GM21528 (cell line): Measurements from ENCODE around the gene CGB2.
"Not testable (repeated sequence)": the region's sequence is repeated elsewhere in the genome, so short reads cannot be mapped to it uniquely, and the experiment has no call there.

Experiments
- ATAC-seq: cut with Tn5 transposase; IDR thresholded peaks from one replicate; pipeline ENCODE4 v1.9.1; 2021; ENCODE audit warnings: mild to moderate bottlenecking, moderate library complexity; ENCODE audit not compliant: unreplicated experiment, low FRiP score

CGB2 gene

DNA sequence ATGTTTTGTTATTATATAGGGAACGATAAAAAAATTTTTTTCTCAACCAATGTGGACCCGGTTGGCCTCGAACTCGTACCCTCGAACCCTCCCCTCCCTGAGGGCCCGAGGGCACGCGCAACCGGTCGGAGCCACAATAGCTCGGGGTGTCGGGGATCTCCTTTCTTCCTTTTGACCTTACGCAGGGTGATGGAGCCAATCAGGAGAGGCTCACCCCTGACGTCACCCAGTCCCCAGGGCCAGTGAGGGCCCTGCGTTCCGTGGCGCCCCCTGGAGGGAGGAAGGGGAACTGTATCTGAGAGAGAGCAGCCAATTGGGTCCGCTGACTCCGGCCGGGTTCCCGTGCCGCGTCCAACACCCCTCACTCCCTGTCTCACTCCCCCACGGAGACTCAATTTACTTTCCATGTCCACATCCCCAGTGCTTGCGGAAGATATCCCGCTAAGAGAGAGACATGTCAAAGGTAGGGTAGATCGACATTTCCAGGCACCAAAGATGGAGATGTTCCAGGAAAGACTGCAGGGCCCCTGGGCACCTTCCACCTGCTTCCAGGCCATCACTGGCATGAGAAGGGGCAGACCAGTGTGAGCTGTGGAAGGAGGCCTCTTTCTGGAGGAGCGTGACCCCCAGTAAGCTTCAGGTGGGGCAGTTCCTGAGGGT, at the start of gene CGB2:
Gene CGB2 (plus strand): TSS at position 249 of the 660 bp plus-strand sequence. CDS start 206 bp downstream, at position 455.
- not testable (repeated sequence) for ATAC-seq

DNA sequence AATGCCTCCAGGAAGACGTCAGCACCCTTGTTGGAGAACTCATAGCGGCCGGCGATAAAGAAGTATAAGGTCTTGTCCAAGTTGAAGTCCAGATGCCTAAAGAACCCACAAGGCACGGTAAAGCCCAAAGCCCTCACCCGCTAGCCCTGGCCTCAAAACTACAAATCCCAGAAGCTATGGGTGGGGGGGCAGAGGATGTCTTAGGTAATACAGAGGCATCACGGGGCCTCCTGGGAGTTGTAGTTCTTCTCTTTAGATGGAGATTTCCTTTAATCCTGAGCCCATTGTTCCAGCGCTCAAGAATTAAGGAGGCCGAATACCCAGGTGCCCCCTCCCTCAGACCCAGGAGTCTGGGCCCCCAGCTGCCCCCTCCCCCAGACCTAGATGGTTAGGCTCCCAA, 49.4 kb upstream of the CGB2 start:
- ATAC-seq: no peak

DNA sequence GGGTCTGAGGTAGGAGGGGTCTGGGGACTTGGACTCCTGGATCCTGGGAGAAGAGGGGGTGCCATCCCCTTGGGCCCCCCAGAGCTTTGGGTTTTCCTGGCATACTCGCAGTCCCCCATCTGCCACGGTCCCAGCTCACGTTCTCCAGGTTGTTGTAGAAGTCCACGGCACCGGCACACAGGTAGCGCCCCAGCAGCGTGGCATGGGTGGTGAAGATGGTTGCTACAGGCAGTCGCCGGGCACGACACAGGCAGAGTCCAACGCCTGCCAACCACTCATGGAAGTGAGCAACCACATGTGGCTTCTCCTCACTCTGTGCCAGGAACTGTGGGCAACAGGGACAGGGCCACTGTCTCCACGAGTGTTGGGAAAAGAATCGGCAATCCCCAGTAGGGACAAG, 46.0 kb upstream of the CGB2 start:
- no peak for ATAC-seq

DNA sequence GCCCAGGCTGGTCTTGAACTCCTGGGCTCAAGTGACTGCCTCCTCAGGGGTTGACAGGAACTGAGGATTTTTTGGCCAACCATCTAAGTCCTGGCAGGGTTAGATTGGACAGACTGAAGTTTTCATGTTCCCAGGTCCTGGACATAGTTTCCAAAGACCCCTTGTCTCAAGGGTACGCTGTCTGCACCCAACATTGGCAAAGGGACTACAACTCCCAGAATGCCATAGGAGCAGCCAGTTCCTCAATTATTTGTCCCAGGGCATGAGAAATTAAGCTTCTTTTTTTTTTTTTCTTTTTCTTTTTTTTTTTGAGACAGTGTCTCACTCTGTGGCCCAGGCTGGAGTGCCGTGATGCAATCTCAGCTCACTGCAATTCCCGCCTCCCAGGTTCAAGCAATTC, 45.5 kb upstream of the CGB2 start:
- ATAC-seq: no peak

DNA sequence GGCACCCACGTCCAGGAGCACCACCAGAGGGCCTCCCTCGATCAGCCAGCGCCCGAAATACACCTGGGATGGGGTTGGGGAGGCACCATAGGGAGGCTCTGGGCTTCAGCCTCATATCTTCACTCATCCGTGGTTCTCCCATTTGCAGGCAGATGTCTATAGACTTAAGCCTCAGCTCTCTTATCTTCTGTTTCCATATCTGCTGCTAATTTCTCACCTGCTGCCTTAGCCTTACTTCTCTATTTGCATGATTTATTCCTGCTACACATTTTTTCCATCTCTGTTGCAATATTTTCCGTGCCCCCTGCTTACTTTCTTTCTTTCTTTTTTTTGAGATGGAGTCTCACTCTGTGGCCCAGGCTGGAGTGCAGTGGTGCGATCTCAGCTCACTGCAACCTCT, 44.4 kb upstream of the CGB2 start:
- no peak for ATAC-seq

DNA sequence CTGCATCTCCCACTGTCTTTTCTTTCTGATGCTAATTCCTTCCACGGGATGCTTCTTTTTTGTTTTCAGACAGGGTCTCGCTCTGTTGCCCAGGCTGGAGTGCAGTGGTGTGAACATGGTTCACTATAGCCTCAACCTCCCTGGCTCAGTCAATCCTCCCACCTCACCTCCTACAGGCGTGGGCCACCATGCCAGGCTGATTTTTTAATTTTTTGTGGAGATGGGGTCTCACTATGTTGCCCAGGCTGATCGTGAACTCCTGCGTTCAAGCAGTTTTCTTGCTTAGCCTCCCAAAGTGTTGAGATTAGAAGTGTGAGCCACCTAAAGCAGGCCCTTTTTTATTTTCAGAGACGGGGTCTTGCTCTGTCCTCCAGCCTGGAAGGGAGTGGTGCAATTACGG, 43.4 kb upstream of the CGB2 start:
- ATAC-seq: no peak

DNA sequence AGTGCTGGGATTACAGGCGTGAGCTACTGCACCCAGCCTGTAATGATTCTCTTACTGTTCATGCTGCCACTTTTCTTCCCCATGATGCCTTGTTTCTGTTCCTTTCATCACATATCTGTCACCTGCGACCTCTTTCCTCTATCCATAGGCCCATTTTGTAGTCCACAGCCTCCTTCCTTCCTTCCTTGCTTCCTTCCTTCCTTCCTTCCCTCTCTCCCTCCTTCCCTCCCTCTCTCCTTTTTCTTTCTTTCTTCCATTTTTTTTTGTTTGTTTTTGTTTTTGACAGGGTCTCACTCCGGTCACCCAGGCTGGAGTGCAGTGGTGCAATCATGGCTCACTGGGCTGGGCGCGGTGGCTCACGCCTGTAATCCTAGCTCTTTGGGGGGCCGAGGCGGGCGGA, 42.8 kb upstream of the CGB2 start:
- ATAC-seq: no peak

DNA sequence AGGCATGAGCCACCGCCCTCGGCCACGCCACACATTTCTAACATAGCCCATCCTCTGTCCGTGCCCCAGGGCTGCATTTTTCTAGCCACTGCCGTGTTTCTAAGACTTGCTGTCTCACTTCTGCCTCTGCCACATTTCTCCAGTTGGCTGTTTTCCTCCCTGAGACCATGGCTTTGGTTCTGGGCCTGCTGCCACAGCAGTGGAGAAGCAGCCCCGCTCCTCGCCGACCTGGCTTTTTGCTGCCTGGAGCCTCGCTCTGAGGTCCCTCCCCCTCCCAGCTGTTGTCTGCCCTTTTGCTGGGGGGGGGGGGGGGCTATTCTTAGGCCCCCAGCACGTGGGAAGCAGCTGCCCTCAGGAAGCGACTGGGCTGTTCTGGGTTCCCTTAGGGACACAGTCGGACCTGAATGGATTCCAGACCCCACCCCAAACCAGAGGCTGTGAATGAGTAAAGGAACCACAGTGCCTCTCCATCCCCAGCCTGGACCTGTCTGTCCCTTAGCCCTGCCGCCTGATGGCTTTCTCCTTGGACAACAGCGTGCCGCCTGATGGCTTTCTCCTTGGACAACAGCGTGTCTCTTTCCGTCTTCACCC, 41.9 kb upstream of the CGB2 start:
- ATAC-seq: no peak

DNA sequence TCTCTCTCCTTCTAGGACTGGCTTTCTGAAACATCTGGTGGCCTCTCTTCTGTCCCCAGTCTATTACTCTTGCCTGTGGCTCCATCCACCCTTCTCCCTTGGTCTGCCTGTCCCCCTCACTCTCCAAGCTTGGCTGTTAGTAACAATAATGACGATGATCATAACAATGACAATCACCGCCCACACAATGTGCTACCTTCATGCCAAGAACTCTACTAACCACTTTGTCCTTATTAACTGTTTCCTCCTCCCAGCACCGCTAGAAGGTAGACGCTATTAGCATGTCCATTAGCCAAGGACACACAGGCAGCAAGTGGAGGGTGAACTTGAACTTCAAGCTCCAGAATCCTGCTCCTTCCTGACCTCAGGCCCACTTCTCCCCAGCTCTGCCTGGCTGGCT, 41.3 kb upstream of the CGB2 start:
- no peak for ATAC-seq

DNA sequence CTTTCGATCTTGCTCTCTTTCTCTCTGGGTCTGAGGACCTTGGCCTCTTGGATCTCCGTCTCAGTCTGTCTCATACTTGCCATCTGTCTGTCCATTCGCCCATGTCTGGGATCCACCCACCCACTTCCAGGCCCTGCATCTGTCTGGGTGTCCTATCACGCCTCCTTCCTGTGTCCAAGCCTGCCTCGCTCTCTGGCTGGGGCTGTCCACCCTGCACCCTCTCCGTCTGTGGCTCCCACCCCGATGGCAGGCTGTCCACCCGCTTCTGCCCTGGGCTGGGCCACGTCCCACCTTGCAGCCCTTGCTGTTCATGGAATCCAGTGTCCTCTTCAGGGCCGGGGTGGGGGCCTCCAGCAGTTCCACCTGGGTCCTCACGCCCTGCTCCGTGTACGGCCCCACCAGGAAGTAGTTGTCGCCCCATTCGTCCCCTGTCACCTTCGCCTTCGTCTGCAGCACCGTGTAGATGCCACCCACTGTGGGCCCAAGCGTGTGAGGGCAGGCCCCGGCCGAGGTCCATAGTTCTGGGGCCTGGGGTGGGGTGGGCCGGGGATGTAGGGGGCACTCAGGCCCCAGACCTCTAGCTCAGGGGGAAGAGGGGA, 40.6 kb upstream of the CGB2 start:
- ATAC-seq: no peak

DNA sequence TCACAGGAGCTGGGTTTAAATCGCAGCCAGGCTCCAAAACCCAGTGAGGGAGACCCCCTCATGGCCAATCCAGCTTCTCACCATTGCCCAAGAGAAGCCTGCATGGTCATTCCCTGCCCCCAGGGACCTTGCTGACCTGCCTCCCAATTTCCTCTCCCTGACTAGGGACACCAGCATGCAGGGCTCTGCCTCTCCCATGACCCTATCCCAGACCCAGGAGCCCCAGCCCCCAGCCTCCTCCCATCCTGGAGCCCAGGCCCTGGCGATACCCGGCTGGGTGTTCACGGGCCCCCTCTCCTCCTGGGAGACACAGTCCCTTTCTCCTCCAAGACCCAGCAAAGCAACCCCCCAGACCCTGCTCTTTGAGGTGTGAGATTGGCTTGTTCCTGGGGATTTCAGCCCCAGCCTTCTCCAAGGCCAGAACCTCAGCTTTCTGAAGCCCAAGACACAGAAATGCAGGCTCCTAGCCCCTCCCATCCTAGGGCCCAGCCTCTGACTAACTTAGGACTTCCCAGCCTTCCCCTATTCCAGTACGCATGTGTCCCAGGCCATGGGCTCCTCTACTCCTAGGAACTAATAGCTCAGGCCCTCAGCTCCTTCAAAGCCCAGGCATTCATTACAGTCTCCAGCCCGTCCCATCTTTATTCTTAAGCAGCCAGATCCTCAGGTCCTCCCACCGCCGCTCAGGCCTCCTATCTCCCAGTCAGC, 39.7 kb upstream of the CGB2 start:
- ATAC-seq: no peak

DNA sequence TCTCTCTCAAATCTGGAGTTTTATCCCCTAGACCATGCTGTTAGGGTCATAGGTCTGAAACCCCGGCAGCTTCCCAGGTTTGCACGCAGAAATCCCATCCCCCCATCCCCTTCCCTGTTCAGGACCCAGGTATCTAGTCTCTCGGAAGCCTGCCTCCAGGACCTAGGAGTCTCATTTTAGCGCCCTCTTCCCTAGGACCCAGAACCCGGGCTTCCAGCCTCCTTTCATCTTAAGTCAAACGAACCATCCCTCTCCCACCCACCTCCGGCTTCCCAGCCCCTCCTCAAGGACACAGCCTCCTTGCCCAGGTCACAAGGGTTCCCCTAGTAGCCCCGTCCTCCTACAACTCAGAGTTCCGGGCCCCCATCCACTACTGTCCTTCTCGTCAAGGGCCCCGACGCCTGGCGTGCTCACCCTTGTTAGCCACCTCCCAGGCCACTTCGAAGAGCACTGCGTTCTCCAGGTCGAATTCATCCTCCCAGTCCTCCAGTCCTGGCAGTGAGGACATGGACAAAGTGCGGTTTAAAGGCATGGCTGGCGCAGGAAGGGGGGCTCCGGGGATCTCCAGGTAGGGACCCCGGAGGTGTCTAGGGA, 39.0 kb upstream of the CGB2 start:
- peak; percentile 5 for ATAC-seq

DNA sequence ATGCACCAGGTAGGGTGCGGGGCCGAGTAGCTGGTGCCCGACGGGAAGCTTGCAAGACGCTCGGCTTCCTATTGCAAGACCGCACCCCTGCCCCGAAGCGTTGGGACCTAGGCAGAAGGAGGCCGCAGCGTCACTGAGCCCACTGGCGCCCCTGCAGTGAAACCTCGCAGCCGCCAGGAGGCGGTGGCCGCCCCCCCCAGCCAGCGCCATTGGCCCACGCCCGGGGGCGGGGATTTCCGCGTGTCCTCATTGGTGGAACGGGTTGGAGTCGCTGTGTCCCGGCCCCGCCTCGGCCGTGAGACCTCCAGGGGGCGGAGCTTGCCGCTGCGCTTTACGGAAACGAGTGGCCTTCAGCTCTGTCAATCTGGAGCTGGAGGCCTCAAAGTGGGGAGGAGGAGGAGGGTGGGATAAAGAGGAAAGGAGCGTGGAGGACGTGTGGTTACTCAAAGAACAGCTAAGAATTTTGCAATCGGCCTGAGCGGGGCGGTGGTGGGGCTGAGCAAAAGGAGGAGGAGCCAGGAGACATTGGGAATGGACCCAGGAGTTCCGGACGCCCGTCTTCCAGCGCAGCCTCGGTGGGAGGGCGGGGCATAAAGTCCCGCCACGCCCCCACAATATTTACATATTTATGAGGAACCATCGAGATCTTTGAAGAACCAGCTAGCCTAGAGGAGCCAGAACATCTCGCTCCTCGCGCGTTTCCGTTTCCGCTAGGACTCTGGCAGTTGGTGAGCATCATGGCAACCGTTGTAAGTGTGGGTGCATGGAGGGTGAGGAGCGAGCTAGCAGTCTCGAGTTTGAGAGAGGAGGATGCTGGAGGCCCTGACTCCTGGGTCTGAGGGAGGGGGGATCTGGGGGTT, 38.3 kb upstream of the CGB2 start, which contains the start of the genes GYS1 and RUVBL2:
Gene GYS1 (minus strand): TSS at position 135 of the 860 bp plus-strand sequence. CDS start 197 bp downstream, outside the sequence.
Gene RUVBL2 (plus strand): TSS at position 713 of the 860 bp plus-strand sequence. CDS start 25 bp downstream, at position 738.
- ATAC-seq: peak; percentile 87

DNA sequence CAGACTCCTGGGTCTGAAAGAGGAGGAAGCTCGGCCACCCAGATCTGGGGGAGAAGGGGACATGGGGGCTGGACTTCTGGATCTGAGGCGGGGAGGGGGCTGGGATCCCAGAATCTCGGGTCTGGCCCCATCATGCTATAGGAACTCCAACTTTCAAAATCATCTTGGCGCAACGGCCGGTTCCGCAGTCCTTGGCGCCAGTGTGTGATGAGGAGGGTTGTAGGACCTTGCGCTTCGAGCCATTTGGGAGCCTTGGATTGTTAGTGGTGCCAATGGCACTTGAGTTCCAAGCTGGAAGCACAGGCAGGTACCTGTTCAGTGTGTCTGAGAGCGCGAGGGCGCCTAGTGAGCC, 37.7 kb upstream of the CGB2 start:
- ATAC-seq: no peak

DNA sequence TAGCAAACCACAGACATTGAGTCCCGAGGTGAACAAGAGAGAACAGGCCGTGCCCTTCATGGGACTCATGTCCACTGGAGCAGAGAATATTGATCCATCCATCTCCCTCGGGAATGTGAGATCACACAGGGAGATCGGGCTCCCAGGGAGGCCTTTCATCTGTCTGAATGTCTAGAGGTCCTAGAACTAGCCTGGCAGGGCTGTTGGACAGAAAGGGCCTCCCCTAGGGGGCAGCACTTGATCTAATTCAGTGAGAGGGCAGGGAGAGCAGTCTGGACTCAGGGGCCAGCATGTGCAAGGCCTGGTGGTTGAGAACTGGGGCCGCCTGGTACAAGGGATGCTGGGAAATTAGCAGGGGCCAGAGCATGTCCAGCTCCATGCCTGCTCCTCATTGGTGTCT, 33.7 kb upstream of the CGB2 start:
- ATAC-seq: no peak

DNA sequence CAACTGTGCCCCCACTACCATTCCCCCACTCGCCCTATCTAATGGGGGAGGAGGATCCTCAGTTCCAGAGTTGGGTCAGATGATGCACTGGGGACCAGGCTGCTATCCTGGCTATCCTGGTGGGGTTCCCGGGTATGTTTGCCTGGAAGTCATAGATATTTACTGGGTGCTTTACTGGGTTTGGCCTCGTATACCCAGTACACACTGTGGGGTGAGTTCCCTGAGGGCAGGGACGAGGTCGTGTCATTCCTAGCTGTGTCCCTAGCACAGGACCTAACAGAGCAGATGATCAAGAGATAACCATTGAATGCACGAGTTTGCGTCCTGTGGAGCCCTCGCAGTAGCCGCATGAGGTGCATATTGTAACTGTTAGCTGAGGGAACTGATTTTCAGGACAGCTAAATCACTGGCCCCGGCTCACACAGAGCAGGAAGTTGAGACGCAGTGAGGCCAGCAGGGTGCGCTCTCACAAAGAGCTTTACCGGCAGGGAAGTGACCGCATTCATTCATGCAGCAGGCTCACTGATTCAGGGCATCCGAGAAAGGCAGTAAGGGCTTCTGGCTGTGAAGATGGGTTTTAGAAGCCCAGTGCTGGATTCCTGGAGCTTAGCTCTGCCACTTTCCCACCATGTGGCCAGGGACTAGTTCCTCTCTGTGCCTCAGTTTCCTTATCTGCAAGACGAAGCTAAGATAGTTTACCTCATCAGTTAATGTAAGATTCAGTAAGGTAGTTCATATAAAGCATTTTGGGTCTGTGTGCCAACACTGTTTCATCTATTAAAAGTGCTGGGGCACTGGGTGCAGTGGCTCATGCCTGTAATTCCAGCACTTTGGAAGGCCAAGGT, 32.0 kb upstream of the CGB2 start:
- no peak for ATAC-seq

DNA sequence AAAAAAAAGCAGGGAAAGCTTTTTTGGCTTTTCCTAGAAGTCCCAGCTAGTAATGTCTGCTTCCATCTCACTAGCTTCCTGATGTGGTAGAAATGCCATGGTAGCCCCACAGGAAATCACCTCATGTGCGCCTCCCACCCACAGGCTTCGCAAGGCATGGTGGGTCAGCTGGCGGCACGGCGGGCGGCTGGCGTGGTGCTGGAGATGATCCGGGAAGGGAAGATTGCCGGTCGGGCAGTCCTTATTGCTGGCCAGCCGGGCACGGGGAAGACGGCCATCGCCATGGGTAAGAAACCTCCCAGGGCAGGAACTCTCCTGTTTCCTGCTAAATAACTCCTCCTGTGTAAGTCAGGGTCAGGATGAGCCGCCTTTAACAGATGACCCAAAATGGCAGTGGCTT, 27.6 kb upstream of the CGB2 start:
- ATAC-seq: no peak

DNA sequence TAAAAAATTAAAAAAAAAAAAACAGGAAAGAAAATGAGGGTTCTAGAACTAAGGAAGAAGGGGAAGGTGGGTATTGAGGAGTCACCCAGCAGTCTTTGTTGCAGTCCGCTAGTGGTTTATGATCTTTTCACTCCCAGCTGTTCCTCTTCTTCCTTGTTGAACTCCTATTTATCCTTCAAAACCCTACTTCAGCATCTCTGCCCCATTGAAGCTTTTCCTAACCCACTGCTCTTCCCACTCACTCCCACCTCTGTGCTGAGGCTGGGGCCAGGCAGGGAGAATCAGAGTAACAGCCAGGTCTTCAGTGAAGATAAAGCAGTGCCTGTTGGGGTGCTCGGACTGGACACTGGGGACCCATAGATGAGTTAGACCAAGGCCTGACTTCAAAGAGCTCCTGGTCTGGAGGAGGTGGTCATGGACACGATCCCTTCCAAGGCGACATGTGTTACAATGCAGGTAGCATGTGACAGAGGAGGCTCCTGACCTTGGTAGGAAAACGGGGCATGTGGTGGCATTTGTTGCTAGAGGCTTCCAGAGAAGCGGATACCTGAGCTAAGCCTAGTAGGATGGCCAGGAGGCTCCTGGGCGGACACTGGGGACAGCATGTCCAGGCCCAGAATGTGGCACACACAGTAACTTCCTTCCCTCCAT, 26.6 kb upstream of the CGB2 start:
- ATAC-seq: no peak

DNA sequence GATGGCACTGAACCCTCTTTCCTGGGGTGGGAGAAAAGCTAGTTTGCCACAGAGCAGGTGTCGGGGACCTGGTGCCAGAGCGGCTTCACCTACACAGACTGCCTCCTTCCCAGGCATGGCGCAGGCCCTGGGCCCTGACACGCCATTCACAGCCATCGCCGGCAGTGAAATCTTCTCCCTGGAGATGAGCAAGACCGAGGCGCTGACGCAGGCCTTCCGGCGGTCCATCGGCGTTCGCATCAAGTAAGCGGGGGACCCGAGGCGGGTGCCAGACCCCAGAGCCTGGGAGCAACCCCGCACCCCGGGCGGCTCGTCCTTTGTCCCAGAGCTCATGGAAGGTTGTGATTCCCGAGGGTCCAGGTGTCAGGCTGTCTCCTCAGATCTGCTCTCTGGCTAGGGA, 24.8 kb upstream of the CGB2 start:
- ATAC-seq: no peak
